GM21515 (cell line): ENCODE data around the gene ZNF578.
"Not testable (repeated sequence)": the region's sequence is repeated elsewhere in the genome, so short reads cannot be mapped to it uniquely, and the experiment has no call there.

Source experiments
- ATAC-seq: cut with Tn5 transposase; IDR thresholded peaks from one replicate; pipeline ENCODE4 v1.9.1; 2021; ENCODE audit not compliant: unreplicated experiment

ZNF578 gene

DNA sequence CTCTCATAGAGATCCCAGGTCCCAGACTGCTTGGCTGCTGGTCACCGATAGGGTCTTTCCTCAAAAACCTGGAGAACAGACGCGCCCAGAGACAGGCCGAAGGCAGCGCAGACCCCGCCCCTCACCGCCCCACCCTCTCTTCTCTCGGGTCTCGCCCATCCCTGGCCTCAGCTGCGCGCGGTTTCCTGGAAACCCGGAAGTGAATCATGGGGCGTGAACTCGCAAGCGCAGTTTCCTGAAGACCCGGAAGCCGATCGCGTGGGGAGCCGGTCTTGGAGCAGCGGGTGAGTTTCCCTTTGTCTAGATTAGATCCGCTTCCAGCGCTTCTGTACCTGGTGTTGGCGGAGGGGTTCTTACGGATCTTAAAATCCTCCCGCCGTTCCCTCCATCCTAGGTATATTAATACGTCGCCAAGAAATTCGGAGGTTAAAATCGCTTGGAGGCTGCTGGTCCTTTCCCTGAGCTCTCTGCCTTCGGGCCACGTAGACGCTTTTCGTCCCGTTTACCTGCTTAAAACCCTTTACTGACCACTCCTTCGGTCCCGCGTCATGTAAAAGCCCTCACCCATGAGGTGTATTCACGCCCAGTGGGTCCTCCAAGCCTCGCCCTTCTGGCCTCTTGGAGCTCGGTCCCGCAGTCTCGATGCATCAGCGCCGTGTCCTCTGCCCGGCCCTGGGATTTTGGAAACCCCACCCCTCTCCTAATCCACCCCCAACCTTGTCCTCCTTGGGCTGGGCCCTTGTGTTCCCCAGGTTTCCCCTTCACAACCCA lies at the start of gene ZNF578:
TSS of gene ZNF578 (plus strand) at position 230 of the 771 bp plus-strand sequence. CDS start 48,293 bp downstream, outside the sequence.
- ATAC-seq: no peak

DNA sequence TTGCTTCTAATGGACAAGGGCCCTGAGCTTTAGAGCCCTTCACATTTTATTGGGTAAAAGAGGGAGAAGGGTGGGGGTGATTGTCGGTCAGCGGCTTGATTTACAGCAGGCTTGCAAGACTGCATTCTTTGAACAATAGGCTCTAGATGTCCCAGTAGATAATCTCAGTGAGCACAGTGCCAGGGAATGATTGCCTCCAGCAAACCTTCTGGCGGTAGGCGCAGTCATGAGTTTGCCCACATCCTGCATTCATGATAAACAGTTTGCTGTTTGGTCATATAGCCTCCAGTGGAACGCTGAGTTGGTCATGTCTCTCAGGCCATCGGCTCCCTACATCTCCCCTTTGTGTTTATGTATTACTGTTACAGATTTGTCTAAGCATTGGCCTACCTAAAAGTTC lies 43.1 kb upstream of the ZNF578 start:
- no peak for ATAC-seq

DNA sequence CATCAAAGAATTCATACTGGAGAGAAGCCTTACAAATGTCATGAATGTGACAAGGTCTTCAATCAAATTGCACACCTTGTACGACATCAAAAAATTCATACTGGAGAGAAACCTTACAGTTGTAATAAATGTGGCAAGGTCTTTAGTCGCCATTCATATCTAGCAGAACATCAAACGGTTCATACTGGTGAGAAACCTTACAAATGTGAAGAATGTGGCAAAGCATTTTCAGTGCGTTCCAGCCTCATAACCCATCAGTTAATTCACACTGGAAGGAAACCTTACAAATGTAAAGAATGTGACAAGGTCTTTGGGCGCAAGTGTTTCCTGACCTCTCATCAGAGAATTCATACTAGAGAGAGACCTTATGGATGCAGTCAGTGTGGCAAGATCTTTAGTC lies 37.6 kb upstream of the ZNF578 start:
- no peak for ATAC-seq

DNA sequence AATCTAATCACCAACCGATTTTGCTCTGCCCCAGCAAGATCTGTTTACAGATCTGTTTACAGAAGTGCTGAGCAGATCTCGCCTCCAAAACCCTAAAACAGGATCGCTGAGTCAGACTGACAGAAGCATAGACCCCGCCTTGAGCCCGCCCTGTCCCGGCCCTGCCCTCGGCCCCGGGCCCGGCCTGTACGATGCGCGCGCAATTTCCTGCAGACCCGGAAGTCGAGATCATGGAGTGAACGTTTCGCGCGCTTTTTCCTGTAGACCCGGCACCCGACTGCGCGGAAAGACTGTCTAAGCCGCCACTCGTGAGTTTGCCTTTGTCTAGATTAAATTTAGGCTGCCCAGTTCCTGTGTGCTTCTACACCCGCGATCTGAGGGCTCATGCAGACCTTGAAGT lies 24.4 kb upstream of the ZNF578 start, which contains the start of gene ZNF534:
TSS of gene ZNF534 (plus strand) at position 212 of the 400 bp plus-strand sequence. CDS start 2,327 bp downstream, outside the sequence.
- ATAC-seq: no peak

- no peak for ATAC-seq
These were observed 11.2 kb upstream of the ZNF578 start for GRCh38 chr19:52442179-52442578.

DNA sequence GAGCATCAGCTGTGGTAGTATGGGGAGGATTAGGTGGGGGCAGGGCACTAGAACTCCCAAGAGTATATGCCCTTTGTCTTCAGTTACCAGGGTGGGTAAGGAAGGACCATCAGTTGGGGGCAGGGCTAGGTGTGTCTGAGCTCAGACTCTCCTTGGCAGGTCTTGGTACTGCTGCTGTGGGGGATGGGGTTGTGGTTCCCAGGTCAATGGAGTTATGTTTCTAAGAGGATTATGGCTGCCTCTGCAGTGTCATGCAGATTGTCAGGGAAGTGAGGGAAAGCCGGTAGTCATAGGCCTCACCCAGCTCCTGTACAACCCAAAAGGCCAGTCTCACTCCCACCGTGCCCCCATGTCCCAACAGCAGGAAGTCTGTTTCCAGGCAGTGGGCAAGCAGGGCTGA lies 8.8 kb upstream of the ZNF578 start:
- no peak for ATAC-seq

GRCh38 chr19:52451241-52451640 lies 2.1 kb upstream of the ZNF578 start:
- ATAC-seq: no peak

GRCh38 chr19:52464798-52465470 lies 11.6 kb downstream of the ZNF578 start:
- ATAC-seq: no peak

- no peak for ATAC-seq
These were observed 20.4 kb downstream of the ZNF578 start for GRCh38 chr19:52473655-52474350.

DNA sequence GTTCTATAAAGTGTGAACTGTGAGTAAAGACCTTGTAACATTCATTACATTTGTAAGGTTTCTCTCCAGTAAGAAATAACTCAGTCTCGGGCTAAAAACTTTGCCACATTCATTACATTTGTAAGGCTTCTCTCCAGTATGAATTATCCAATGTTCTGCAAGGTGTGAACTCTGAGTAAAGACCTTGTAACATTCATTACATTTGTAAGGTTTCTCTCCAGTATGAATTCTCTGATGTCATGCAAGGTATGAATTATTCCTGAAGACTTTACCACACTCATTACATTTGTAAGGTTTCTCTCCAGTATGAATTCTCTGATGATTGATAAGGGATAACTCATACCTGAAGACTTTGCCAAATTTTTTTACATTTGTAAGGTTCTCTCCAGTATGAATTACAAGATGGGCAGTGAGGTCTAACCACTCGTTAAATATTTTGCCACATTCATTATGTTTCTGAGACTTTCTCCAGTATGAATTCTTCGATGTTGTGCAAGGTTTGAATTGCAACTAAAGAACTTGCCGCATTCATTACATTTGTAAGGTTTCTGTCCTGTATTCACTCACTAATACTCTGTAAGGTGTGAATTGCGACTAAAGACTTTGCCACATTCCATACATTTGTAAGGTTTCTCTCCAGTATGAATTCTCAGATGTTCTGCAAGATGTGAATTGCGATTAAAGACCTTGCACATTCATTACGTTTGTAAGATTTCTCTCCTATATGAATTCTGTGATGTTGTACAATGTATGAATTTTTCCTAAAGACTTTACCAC lies 21.2 kb downstream of the ZNF578 start:
- ATAC-seq: no peak

GRCh38 chr19:52484111-52484743 lies 30.9 kb downstream of the ZNF578 start:
- ATAC-seq: not testable (repeated sequence)

DNA sequence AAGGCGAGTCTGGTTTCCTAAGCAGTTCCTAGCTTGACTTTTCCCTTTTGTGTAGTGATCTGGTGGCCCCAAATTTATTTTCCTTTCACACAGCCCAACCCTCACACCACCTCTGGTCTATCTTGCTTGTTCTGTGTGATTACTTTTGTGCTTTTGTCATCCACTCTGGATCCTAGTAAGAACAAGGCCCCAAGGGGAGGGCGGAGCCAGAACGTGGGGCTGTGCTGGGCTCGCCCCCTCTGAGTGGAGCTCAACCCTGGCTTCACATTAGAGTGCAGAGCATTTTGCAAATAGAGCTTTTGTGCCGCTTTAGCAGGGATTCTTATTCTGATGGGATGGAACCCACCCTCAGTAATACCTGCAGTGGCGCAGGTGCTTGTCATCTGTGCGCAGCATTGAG lies 31.7 kb downstream of the ZNF578 start:
- not testable (repeated sequence) for ATAC-seq

DNA sequence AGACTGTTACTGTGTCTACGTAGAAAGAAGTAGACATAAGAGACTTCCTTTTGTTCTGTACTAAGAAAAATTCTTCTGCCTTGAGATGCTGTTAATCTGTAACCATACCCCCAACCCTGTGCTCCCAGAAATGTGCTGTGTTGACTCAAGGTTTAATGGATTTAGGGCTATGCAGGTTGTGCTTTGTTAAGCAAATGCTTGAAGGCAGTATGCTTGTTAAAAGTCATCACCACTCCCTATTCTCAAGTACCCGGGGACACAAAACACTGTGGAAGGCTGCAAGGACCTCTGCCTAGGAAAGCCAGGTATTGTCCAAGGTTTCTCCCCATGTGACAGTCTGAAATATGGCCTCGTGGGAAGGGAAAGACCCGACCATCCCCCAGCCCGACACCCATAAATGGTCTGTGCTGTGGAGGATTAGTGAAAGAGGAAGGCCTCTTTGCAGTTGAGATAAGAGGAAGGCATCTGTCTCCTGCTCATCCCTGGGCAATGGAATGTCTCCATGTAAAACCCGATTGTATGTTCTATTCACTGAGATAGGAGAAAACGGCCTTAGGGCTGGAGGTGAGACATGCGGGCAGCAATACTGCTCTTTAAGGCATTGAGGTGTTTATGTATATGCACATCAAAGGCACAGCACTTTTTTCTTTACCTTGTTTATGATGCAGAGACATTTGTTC lies 32.3 kb downstream of the ZNF578 start:
- not testable (repeated sequence) for ATAC-seq

- ATAC-seq: no peak
These were observed 39.0 kb downstream of the ZNF578 start for GRCh38 chr19:52492201-52492993.

DNA sequence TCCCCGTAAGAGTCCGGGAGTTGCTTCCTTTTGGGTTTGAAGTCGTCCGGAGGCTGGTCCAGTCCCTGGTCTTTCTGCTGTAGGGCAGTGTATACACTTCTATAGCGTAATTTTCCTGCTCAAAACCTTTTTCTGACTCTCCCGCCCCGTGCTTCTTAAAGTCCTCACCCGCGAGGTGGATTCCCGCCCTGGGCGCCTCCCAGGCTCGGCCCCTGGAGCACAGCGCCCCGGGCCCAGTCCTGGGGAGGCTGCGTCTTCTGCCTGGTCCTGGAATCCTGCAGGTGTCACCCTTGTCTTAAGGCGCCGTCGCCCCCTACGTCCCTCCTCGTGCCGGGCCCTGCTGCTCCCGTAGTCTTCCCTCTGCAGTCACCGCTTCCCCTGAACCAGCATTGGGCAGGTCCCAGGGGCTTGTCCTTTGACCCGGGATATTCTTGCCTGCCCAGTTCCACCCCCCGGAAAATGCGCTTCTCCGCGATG lies 39.7 kb downstream of the ZNF578 start:
- ATAC-seq: no peak

DNA sequence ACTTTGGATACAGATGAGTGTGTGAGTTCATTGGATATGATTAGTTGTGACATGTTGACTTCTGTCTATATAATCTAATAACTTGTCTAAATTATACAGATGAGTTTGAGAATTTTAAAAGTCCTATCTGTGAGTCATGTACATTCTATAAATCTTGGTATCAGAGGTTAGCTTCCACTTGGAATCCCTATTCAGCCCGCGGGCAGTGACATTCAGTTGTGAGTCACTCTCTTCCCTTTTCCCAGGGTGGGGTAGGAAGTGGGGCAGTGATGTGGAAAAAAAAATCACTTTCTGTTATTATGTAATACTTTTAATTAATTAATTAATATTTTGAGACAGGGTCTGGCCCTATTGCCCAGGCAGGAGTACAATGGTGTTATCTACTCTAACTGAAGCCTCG lies 41.2 kb downstream of the ZNF578 start:
- no peak for ATAC-seq

DNA sequence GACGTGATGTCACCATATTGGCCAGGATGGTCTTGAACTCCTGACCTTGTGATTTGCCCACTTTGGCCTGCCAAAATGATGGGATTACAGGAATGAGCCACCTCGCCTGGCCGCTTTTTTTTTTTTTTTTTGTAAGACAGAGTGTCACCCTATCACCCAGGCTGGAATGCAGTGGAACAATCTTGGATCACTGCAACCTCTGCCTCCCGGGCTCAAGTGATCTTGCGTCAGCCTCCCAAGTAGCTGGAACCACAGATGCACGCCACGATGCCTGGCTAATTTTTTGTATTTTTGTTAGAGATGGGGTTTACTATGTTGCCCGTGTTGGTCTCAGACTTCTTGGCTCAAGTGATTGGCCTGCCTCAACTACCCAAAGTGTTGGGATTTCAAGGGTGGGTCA lies 45.2 kb downstream of the ZNF578 start:
- ATAC-seq: no peak

GRCh38 chr19:52500474-52500873 lies 47.1 kb downstream of the ZNF578 start:
- not testable (repeated sequence) for ATAC-seq

DNA sequence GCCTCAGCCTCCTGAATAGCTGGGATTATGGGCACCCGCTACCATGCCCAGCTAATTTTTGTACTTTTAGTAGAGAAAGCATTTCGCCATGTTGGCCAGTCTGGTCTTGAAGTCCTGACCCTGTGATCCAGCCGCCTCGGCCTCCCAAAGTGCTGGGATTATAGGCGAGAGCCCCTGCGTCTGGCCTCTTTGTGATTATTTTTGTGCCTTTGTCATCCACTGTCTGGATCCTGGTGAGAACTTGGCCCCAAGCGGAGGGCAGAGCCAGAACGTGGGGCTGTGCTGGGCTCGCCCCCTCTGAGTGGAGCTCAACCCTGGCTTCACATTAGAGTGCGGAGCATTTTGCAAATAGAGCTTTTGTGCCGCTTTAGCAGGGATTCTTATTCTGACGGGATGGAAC lies 47.6 kb downstream of the ZNF578 start:
- not testable (repeated sequence) for ATAC-seq
